Stimulated activated CD8-positive, alpha-beta memory T cell treated with anti-CD3 and anti-CD28 coated beads, Interleukin-12 subunit alpha, Interleukin-12 subunit beta, amount 100 ng/mL, for 24 hours (primary cell): ENCODE data around the gene TUT7.
"Not testable (repeated sequence)": the region's sequence is repeated elsewhere in the genome, so short reads cannot be mapped to it uniquely, and the experiment has no call there.

ENCODE experiments used
- DNase-seq: peaks from one replicate; pipeline ENCODE4 v3.0.0-alpha.2; 2020; ENCODE audit errors: extremely low read depth

The TUT7 gene

GRCh38 chr9:86300701-86301100 lies 53.5 kb downstream of the TUT7 start:
- no peak for DNase-seq

DNA sequence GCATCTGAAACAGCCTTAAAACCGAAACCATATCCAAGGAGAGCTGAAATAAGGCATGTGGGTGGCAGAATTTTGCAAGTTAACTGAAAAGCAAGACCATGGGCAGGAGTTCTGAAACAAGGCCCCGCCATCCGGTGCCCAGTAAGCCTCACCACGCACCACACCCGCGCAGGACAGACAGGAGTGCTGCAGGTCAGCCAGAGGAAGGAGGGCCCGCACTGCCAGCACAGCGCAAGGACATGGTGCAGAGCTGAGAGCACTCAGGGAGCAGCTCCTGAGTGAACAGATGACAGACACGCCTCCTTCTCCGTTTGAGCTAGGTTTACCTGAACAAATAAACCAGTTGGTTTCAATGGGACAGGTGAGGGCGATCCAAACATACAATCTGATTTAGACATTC lies 55.3 kb downstream of the TUT7 start:
- no peak for DNase-seq

DNA sequence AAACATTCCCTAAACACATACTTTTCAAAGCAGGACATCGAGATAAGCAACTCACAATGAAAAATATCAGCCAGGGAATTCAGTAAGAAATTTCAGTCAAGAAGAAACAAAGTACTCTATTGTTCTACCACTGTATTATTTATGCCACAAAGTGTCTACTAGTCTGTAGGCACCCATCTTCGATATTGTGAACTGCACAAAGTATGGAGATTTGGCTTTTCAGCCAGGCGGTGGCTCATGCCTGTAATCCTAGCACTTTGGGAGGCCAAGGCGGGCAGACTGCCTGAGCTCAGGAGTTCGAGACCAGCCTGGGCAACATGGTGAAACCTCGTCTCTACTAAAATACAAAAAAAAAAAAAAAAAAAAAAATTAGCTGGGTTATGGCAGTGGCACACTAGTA lies 63.9 kb downstream of the TUT7 start:
- not testable (repeated sequence) for DNase-seq

- DNase-seq: no peak
These were observed 65.6 kb downstream of the TUT7 start for GRCh38 chr9:86288499-86289198.

DNA sequence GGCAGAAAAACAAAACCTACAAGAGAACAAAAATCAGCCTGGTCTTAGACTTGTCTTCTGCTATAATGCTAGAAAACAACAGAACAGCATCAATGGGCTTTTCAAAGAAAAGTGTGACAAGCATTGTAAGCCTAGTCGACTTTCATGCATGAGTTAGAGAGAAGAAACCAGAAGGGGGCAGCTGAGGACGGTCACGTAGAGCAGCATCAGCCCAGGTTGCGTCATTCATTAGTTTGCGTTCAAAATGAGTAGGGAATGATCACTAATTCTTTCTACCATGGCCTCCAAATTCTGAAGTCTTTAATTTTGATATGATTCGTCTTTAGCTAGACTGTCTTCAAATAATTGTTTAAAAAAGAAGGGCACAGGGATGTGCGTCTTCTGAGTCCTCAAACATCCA lies 67.2 kb downstream of the TUT7 start:
- DNase-seq: no peak

DNA sequence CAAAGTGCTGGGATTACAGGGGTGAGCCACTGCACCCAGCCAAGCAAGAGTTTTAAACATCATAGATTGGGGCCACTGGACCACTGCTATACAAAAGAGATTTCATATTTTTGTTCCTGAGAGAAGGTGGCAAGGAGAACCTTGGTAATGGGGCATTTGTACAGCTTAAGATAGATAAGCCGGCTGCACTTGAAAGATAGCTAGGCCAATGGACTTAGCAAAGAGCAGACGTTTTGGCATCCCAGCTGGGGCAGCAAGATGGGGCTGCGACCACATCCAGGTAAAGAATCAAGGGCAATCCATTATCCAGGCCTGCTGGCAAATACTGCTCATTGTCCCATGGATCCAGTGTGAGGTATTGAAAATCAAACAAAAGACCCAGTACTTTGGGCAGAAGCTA lies 67.9 kb downstream of the TUT7 start:
- DNase-seq: no peak

DNA sequence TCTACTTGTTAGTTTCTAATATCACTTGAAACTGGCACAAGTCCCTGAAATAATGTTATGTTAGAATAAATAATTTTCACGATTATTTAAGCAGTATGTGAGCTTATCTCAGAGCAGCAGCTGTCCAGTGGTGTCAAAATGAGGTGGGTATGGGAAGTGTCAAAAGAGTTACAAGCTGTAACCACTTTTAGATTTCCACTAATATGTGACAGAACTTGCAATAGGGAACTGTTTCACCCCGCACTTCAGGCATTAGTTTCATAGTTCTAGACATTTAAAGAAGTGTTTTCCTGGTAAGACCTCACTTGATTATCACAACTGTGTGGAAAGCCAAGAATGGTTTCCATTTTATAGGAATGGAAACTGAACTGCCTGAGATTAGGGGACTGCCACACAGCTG lies 68.9 kb downstream of the TUT7 start:
- DNase-seq: no peak

DNA sequence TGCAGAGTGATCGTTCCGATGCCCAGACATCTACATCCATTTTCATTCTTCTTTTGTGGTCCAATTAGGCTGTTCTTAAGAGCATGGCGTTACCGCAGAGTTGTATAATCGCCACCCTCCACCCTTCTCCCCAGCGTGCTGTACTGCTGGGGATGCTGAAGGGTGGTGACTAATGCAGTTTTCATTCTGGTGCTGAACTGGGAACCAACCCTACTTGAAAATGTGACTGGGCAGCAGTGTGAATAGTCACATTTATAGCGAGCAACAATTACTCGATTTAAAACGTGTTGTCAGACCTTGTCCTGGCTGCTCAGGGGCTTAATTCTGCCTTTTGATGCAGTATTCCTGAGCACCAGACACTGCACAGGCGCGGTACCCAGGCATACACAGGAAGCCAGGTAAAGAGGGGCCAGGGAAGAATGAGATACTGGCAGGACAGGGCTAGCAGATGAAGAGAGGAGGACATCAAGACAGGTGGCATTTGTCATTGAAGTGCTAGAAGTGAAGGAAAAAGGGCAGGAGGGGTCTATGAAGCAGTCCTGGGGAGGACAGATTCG lies 71.2 kb downstream of the TUT7 start:
- DNase-seq: peak; percentile 19

GRCh38 chr9:86282077-86282978 lies 71.9 kb downstream of the TUT7 start, which contains the start of gene ISCA1:
Gene ISCA1, minus strand, starts transcription at chr9:86282538. Its CDS starts 80 bp downstream, at chr9:86282458.
- DNase-seq: peak; percentile 99

GRCh38 chr9:86281593-86282076 lies 72.6 kb downstream of the TUT7 start:
- no peak for DNase-seq

DNA sequence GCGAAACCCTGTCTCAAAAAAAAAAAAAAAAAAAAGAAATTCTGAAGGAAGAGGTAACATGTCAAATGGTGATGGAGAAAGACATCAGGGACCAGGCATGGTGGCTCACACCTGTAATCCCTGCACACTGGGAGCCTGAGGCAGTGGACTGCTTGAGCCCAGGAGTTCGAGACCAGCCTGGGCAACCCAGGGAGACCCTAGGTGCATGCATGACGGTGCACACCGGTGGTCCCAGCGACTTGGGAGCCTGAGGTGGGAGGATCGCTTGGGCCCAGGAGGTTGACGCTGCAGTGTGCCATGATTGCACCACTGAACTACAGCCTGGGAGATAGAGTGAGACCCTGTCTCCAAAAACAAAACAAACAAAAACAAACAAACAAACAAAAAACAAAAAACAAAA lies 73.6 kb downstream of the TUT7 start:
- DNase-seq: no peak

DNA sequence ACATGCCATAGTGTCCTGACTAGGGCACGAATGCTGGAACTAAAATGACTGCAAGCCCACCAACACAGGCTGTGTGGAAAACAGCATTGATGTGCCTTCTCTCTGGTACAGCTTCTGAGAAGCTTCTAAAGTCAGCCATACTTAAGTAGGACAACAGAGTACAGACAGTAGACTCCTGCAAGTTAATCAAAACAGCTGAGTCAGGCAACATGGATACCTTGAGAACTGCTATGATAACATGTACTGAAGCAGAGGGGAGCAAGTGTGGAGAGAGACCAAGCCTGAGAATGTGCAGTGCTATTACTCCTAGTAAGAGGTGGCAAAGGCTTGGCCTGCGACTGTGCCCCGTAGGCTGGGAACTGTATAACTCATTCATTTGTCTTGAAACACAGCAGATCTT lies 74.4 kb downstream of the TUT7 start:
- no peak for DNase-seq

- no peak for DNase-seq
These were observed 77.1 kb downstream of the TUT7 start for GRCh38 chr9:86277072-86277471.

- DNase-seq: no peak
These were observed 78.2 kb downstream of the TUT7 start for GRCh38 chr9:86275962-86276361.

GRCh38 chr9:86274821-86275643 lies 79.2 kb downstream of the TUT7 start:
- no peak for DNase-seq

DNA sequence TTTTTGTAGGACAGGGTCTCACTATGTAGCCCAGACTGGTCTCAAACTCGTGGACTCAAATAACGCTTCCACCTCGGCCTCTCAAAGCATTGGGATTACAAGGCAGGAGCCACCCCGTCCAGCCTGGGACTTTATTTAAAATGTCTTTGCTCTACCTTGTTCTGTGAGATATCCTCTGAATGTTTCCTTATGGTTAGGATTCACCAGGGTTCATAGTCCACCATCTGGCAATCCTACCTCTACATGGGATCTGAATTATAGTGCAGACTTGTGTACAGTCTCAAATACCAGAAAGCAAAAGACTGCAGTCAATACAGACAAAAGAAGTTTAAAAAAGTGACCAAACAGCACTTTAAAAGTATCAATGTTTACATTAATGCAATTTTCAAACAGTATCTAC lies 82.0 kb downstream of the TUT7 start:
- DNase-seq: no peak

DNA sequence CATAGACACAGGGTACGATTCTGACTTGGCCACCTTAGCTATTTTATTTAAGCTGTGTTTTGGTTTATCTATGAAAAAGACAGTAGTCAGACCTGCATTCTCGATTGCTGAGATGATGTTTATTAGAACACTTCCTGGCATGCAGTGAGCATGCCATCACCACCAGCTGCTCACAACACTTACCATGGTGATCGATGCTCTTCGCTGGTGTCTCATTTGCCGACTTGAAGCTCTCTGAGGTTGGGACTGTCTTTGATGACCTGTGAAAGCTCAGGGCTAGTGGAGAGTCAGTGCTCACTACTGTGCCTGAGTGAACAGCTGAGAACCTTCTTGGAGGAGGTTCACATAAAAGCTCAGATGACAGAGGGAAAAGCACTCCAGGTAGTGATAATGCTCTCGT lies 90.3 kb downstream of the TUT7 start:
- no peak for DNase-seq

GRCh38 chr9:86262492-86262891 lies 91.7 kb downstream of the TUT7 start:
- no peak for DNase-seq

DNA sequence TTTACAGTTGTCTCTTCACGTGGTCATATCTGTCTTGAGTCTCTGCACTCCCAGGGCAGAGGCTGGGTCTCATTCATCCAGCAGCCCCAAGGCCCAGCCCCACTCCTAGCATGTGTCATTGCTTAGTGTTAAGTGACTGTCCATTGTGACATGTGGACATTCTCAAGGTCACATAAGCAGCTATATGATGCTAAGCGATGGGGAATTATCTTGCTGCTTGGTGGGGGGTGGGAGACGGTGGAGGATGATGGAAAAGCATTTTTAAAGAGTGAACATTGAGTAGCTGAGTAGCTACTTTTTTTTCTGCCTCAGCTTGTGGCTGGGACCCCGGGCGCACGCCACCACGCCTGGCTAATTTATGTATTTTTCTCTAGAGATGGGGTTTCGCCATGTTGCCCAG lies 94.7 kb downstream of the TUT7 start, which contains the start of gene C9orf153:
TSS of gene C9orf153 (minus strand) at position 101 of the 400 bp plus-strand sequence. CDS start 30,054 bp downstream, outside the sequence.
- no peak for DNase-seq

GRCh38 chr9:86257391-86257790 lies 96.8 kb downstream of the TUT7 start:
- no peak for DNase-seq

GRCh38 chr9:86256653-86257052 lies 97.6 kb downstream of the TUT7 start:
- no peak for DNase-seq

GRCh38 chr9:86253577-86253976 lies 100.6 kb downstream of the TUT7 start:
- DNase-seq: no peak
